ENCODE measurements around the gene USP36.

GRCh38 chr17:78764871-78765270, 75.7 kb downstream of the USP36 start:
- TF ChIP-seq CTCF (IDR thresholded peaks at IDR 0.05), result no peak
- TF ChIP-seq POLR2A (IDR thresholded peaks at IDR 0.05), result no peak
